ENCODE results near the gene FOXP1. TPM values are rescaled to one million over a fixed set of nuclear protein-coding genes. Genes with fewer than 3 reads are reported as not detected.

Gene FOXP1
- total and polyA plus RNA-seq, 4 donors: 4.9 to 35.4 (median 32.0) TPM

DNA sequence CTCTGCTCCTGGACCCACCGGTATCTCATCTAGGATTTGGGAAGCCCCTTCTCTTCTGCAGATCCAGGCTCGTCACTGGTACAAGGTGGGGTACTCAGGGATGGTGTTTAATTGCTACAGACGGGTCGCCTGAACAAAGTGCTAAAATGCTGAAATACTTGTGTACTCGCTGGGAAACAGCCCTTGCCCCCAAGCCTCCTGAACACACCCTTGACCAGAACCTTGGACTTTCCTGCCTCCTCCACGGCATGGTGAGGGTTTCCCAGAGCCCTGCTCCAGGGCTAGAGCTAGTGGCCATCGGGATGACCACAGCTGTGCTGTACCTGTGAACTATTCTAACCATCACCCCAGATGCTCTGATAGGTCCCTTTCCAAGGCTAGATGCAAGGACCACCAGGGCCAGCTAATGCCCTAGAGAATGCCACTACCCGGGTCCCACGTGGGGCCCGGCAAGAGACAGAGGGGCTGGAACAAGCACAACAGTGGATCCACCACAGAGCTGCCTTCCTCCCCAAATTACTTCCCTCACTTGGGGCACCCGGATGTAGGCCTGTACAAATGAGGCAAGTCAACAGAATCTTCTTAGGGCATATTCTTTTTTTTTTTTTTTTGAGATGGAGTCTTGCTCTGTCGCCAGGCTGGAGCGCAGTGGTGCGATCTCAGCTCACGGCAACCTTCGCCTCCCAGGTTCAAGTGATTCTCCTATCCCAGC, 267.3 kb downstream of the FOXP1 start:
- DNase-seq (ENCODE audit: low spot score): no peak
- no peak overlapping the region for H3K4me3 ChIP-seq (ENCODE audit: low read depth in 1 of 3, low read length in 3 of 3)
- no peak overlapping the region for H3K27ac ChIP-seq (ENCODE audit: low read depth in 1 of 2, low read length in 2 of 2)
- H3K27me3 ChIP-seq (ENCODE audit: control insufficient read depth in 4 of 4, insufficient read depth in 4 of 4, low read length in 3 of 4): no peaks in the 10 kb centered on the region
- H3K9ac ChIP-seq (ENCODE audit: low read depth in 1 of 2, low read length in 2 of 2): no peak overlapping the region
- peaks cover 0 to 33% (median 12%) of the 10 kb centered on the region in 4 donors for H3K4me1 ChIP-seq (ENCODE audit: control insufficient read depth in 4 of 4, insufficient read depth in 4 of 4, low read length in 3 of 4)
- H3K9me3 ChIP-seq (ENCODE audit: control insufficient read depth in 4 of 4, low read length in 3 of 4): no peaks in the 10 kb centered on the region
- TF ChIP-seq GABPA (IDR thresholded peaks at IDR 0.05 in 1 of 2, conservative IDR thresholded peaks at IDR 0.05 in 1 of 2): no peak
- TF ChIP-seq, protein P1, sequence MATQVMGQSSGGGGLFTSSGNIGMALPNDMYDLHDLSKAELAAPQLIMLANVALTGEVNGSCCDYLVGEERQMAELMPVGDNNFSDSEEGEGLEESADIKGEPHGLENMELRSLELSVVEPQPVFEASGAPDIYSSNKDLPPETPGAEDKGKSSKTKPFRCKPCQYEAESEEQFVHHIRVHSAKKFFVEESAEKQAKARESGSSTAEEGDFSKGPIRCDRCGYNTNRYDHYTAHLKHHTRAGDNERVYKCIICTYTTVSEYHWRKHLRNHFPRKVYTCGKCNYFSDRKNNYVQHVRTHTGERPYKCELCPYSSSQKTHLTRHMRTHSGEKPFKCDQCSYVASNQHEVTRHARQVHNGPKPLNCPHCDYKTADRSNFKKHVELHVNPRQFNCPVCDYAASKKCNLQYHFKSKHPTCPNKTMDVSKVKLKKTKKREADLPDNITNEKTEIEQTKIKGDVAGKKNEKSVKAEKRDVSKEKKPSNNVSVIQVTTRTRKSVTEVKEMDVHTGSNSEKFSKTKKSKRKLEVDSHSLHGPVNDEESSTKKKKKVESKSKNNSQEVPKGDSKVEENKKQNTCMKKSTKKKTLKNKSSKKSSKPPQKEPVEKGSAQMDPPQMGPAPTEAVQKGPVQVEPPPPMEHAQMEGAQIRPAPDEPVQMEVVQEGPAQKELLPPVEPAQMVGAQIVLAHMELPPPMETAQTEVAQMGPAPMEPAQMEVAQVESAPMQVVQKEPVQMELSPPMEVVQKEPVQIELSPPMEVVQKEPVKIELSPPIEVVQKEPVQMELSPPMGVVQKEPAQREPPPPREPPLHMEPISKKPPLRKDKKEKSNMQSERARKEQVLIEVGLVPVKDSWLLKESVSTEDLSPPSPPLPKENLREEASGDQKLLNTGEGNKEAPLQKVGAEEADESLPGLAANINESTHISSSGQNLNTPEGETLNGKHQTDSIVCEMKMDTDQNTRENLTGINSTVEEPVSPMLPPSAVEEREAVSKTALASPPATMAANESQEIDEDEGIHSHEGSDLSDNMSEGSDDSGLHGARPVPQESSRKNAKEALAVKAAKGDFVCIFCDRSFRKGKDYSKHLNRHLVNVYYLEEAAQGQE (IDR thresholded peaks at IDR 0.05): no peak
- no peak for TF ChIP-seq FOXA2 (IDR thresholded peaks at IDR 0.05)
- TF ChIP-seq YY1 (IDR thresholded peaks at IDR 0.05): no peak
- no peak for TF ChIP-seq RXRA (IDR thresholded peaks at IDR 0.05)
- TF ChIP-seq HNF4A (conservative IDR thresholded peaks at IDR 0.05): no peak
- TF ChIP-seq EGR1 (IDR thresholded peaks at IDR 0.05; ENCODE audit: low read depth in 2 of 2): no peak
- TF ChIP-seq FOXA1 (IDR thresholded peaks at IDR 0.05): no peak
- TF ChIP-seq, protein P2, sequence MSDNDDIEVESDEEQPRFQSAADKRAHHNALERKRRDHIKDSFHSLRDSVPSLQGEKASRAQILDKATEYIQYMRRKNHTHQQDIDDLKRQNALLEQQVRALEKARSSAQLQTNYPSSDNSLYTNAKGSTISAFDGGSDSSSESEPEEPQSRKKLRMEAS (IDR thresholded peaks at IDR 0.05): no peak
- whole genome bisulfite sequencing: 91% methylated on average over 16 of the region's 16 CpGs
- H3K36me3 ChIP-seq (ENCODE audit: control insufficient read depth in 4 of 4, insufficient read depth in 3 of 4, low read depth in 1 of 4, low read length in 3 of 4): no peaks in the 10 kb centered on the region

DNA sequence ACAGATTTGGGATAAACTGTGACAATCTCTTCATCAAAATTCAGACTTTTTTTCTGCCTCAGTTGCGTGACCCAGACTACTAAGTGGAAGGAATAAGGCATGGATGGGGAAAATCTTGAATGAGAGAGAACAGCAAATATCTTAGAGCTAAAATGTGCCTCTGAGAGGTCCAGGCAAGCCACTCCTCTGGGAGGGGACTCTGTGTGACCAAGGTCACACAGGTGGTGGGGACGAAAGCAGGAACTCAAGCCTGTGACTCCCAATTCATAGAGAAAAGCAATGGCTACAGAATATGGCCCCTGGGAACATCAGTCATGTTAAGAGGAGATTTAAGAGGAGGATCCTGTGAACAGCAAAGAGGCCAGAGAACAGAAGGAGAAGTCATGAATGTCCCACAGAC, 268.1 kb downstream of the FOXP1 start:
- Histone ChIP-seq H3K27me3 (ENCODE audit: control insufficient read depth in 4 of 4, insufficient read depth in 4 of 4, low read length in 3 of 4) (no peaks in the 10 kb centered on the region), H3K36me3 (ENCODE audit: control insufficient read depth in 4 of 4, insufficient read depth in 3 of 4, low read depth in 1 of 4, low read length in 3 of 4) (no peaks in the 10 kb centered on the region), H3K27ac (ENCODE audit: low read depth in 1 of 2, low read length in 2 of 2) (no peak overlapping the region), H3K9me3 (ENCODE audit: control insufficient read depth in 4 of 4, low read length in 3 of 4) (no peaks in the 10 kb centered on the region), H3K4me1 (ENCODE audit: control insufficient read depth in 4 of 4, insufficient read depth in 4 of 4, low read length in 3 of 4) (peaks cover 0 to 33% (median 12%) of the 10 kb centered on the region in 4 donors), H3K9ac (ENCODE audit: low read depth in 1 of 2, low read length in 2 of 2) (no peak overlapping the region), H3K4me3 (ENCODE audit: low read depth in 1 of 3, low read length in 3 of 3) (no peak overlapping the region)
- DNase-seq (ENCODE audit: low spot score): no peak
- WGBS: 89% methylated on average over 2 of the region's 2 CpGs
- TF ChIP-seq EGR1 (IDR thresholded peaks at IDR 0.05; ENCODE audit: low read depth in 2 of 2) (no peak), JUND (IDR thresholded peaks at IDR 0.05) (no peak), FOXA1 (IDR thresholded peaks at IDR 0.05) (no peak), YY1 (IDR thresholded peaks at IDR 0.05) (no peak), SP1 (IDR thresholded peaks at IDR 0.05) (no peak), HNF4G (IDR thresholded peaks at IDR 0.05) (no peak), GABPA (IDR thresholded peaks at IDR 0.05 in 1 of 2, conservative IDR thresholded peaks at IDR 0.05 in 1 of 2) (no peak), NR2F2 (IDR thresholded peaks at IDR 0.05) (no peak), HNF4A (conservative IDR thresholded peaks at IDR 0.05) (no peak), RXRA (IDR thresholded peaks at IDR 0.05) (no peak), TAF1 (conservative IDR thresholded peaks at IDR 0.05) (no peak)
- TF ChIP-seq, protein P3, sequence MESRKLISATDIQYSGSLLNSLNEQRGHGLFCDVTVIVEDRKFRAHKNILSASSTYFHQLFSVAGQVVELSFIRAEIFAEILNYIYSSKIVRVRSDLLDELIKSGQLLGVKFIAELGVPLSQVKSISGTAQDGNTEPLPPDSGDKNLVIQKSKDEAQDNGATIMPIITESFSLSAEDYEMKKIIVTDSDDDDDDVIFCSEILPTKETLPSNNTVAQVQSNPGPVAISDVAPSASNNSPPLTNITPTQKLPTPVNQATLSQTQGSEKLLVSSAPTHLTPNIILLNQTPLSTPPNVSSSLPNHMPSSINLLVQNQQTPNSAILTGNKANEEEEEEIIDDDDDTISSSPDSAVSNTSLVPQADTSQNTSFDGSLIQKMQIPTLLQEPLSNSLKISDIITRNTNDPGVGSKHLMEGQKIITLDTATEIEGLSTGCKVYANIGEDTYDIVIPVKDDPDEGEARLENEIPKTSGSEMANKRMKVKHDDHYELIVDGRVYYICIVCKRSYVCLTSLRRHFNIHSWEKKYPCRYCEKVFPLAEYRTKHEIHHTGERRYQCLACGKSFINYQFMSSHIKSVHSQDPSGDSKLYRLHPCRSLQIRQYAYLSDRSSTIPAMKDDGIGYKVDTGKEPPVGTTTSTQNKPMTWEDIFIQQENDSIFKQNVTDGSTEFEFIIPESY (IDR thresholded peaks at IDR 0.05): no peak
- TF ChIP-seq, protein P4, sequence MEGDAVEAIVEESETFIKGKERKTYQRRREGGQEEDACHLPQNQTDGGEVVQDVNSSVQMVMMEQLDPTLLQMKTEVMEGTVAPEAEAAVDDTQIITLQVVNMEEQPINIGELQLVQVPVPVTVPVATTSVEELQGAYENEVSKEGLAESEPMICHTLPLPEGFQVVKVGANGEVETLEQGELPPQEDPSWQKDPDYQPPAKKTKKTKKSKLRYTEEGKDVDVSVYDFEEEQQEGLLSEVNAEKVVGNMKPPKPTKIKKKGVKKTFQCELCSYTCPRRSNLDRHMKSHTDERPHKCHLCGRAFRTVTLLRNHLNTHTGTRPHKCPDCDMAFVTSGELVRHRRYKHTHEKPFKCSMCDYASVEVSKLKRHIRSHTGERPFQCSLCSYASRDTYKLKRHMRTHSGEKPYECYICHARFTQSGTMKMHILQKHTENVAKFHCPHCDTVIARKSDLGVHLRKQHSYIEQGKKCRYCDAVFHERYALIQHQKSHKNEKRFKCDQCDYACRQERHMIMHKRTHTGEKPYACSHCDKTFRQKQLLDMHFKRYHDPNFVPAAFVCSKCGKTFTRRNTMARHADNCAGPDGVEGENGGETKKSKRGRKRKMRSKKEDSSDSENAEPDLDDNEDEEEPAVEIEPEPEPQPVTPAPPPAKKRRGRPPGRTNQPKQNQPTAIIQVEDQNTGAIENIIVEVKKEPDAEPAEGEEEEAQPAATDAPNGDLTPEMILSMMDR (IDR thresholded peaks at IDR 0.05; ENCODE audit: low read depth, low read length, missing input control): no peak
- TF ChIP-seq, protein P2 (IDR thresholded peaks at IDR 0.05): no peak
- TF ChIP-seq, protein P5, sequence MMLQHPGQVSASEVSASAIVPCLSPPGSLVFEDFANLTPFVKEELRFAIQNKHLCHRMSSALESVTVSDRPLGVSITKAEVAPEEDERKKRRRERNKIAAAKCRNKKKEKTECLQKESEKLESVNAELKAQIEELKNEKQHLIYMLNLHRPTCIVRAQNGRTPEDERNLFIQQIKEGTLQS (IDR thresholded peaks at IDR 0.05): no peak
- TF ChIP-seq, protein P1 (IDR thresholded peaks at IDR 0.05): no peak
